Measurements from ENCODE around the gene RNU7-1. TPM values are rescaled to one million over a fixed set of nuclear protein-coding genes. Genes with fewer than 3 reads are reported as not detected.
A peak's percentile ranks its signal among the peaks of the same experiment; 100 is the strongest.

Gene RNU7-1
- total and polyA plus RNA-seq, 9 of the 15 experiments (the other 6 are each of a cell fraction or from before 2014, with no cell fraction given), result not detected

- TF ChIP-seq, protein P1, sequence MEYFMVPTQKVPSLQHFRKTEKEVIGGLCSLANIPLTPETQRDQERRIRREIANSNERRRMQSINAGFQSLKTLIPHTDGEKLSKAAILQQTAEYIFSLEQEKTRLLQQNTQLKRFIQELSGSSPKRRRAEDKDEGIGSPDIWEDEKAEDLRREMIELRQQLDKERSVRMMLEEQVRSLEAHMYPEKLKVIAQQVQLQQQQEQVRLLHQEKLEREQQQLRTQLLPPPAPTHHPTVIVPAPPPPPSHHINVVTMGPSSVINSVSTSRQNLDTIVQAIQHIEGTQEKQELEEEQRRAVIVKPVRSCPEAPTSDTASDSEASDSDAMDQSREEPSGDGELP (CRISPR knock-in tag; IDR thresholded peaks at IDR 0.05; ENCODE audit: borderline replicate concordance), result 0 out of 2 replicates have a peak, but pooled peaks have one; percentile 1
- TF ChIP-seq RBM14 (IDR thresholded peaks at IDR 0.05; ENCODE audit: borderline replicate concordance, insufficient read depth, low read depth, low read length), result no peak
- no peak for TF ChIP-seq PRDM10 (IDR thresholded peaks at IDR 0.05; ENCODE audit: partially characterized antibody)
- TF ChIP-seq ZNF77 (CRISPR knock-in tag; IDR thresholded peaks at IDR 0.05), result no peak
- TF ChIP-seq, protein P2, sequence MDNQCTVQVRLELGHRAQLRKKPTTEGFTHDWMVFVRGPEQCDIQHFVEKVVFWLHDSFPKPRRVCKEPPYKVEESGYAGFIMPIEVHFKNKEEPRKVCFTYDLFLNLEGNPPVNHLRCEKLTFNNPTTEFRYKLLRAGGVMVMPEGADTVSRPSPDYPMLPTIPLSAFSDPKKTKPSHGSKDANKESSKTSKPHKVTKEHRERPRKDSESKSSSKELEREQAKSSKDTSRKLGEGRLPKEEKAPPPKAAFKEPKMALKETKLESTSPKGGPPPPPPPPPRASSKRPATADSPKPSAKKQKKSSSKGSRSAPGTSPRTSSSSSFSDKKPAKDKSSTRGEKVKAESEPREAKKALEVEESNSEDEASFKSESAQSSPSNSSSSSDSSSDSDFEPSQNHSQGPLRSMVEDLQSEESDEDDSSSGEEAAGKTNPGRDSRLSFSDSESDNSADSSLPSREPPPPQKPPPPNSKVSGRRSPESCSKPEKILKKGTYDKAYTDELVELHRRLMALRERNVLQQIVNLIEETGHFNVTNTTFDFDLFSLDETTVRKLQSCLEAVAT (IDR thresholded peaks at IDR 0.05), result 0 out of 4 replicates have a peak, but pooled peaks of 1 of the 2 experiments have one; percentile 7
- TF ChIP-seq SMARCA4 (IDR thresholded peaks at IDR 0.05), result no peak
- no peak for TF ChIP-seq ZNF124 (CRISPR knock-in tag; IDR thresholded peaks at IDR 0.05)
- no peak for TF ChIP-seq ZNF717 (CRISPR knock-in tag; IDR thresholded peaks at IDR 0.05)
- TF ChIP-seq SIN3B (IDR thresholded peaks at IDR 0.05; ENCODE audit: low read depth), result no peak
- TF ChIP-seq BRCA1 (IDR thresholded peaks at IDR 0.05), result no peak
- no peak for TF ChIP-seq BRCA1 (CRISPR knock-in tag; IDR thresholded peaks at IDR 0.05)
Measured at GRCh38 chr12:6928703-6929407, 14.8 kb upstream of the RNU7-1 start (continued).

All from K562 (cell line).